Stimulated activated CD4-positive, alpha-beta T cell treated with anti-CD3 and anti-CD28 coated beads, Interleukin-4, amount 100 ng/mL, for 4 hours (primary cell): ENCODE results near the gene MRGPRD.

Experiments used
- DNase-seq, 2 experiments: peaks; one replicate each; pipeline ENCODE4 v3.0.0-alpha.2; 2020

MRGPRD gene

GRCh38 chr11:68942095-68942620 is 38.6 kb downstream of the MRGPRD start:
- no peak for DNase-seq

GRCh38 chr11:68941324-68942094 is 39.3 kb downstream of the MRGPRD start:
- no peak for DNase-seq

- no peak for DNase-seq
Measured at GRCh38 chr11:68940651-68941323, 40.0 kb downstream of the MRGPRD start.

GRCh38 chr11:68939583-68940555 is 40.9 kb downstream of the MRGPRD start:
- no peak for DNase-seq

- DNase-seq = no peak
Measured at GRCh38 chr11:68938816-68939582, 41.8 kb downstream of the MRGPRD start.

GRCh38 chr11:68938088-68938487 is 42.7 kb downstream of the MRGPRD start:
- no peak for DNase-seq

GRCh38 chr11:68936676-68937620 is 43.8 kb downstream of the MRGPRD start:
- no peak for DNase-seq

- no peak for DNase-seq
Measured at GRCh38 chr11:68936358-68936636, 44.5 kb downstream of the MRGPRD start.

GRCh38 chr11:68935516-68936357 is 45.0 kb downstream of the MRGPRD start:
- no peak for DNase-seq

GRCh38 chr11:68935066-68935465 is 45.7 kb downstream of the MRGPRD start:
- no peak for DNase-seq

- DNase-seq = no peak
Measured at GRCh38 chr11:68934666-68935065, 46.1 kb downstream of the MRGPRD start.

GRCh38 chr11:68934321-68934645 is 46.5 kb downstream of the MRGPRD start:
- DNase-seq = no peak

- no peak for DNase-seq
Measured at GRCh38 chr11:68933605-68934320, 47.0 kb downstream of the MRGPRD start.

GRCh38 chr11:68932933-68933577 is 47.7 kb downstream of the MRGPRD start:
- no peak for DNase-seq

GRCh38 chr11:68932358-68932757 is 48.4 kb downstream of the MRGPRD start:
- no peak for DNase-seq

GRCh38 chr11:68931911-68932310 is 48.9 kb downstream of the MRGPRD start:
- no peak for DNase-seq

- DNase-seq = no peak
Measured at GRCh38 chr11:68930991-68931855, 49.6 kb downstream of the MRGPRD start.
